HEK293T (cell line): ENCODE measurements around the gene CHCHD4.

Source experiments
- CTCF ChIA-PET: fragments of 350-600 bp; formaldehyde crosslinking; extraction: SDS; loops from one replicate; lab custom pipeline; 2021; ENCODE audit warnings: antibody characterized with exemption, inconsistent platforms; lab: Yijun Ruan, JAX
- POLR2A ChIA-PET: fragments of 350-600 bp; formaldehyde crosslinking; extraction: SDS; loops from one replicate; lab custom pipeline; 2020; ENCODE audit warnings: antibody characterized with exemption, inconsistent platforms; lab: Yijun Ruan, JAX
- DNase-seq: peaks from one replicate; pipeline ENCODE4 v3.0.0; 2012; ENCODE audit warnings: mixed read lengths; ENCODE audit errors: extremely low spot score
- ARNT ChIP-seq: fragments of 450-650 bp; IDR thresholded peaks from 2 replicates; pipeline ENCODE4 v1.6.1; 2017; ENCODE audit warnings: mild to moderate bottlenecking
- BHLHE40 ChIP-seq: fragments of 450-650 bp; IDR thresholded peaks from 2 replicates; pipeline ENCODE4 v1.6.1; 2016; ENCODE audit warnings: mild to moderate bottlenecking, moderate library complexity, borderline replicate concordance
- CTBP1 ChIP-seq: fragments of 450-650 bp; IDR thresholded peaks from 2 replicates; pipeline ENCODE4 v1.6.1; 2016; ENCODE audit warnings: borderline replicate concordance
- ELF4 ChIP-seq: fragments of 450-650 bp; IDR thresholded peaks from 2 replicates; pipeline ENCODE4 v1.6.1; 2017; ENCODE audit warnings: antibody characterized with exemption
- FOXA1 ChIP-seq: fragments of 450-650 bp; IDR thresholded peaks from 2 replicates; pipeline ENCODE4 v1.6.1; 2016; ENCODE audit warnings: mild to moderate bottlenecking
- FOXK2 ChIP-seq: fragments of 450-650 bp; IDR thresholded peaks from 2 replicates; pipeline ENCODE4 v1.6.1; 2016; ENCODE audit warnings: mild to moderate bottlenecking
- FOXM1 ChIP-seq: fragments of 450-650 bp; IDR thresholded peaks from 2 replicates; pipeline ENCODE4 v1.6.1; 2017; ENCODE audit warnings: mild to moderate bottlenecking, borderline replicate concordance
- HDGF ChIP-seq: fragments of 450-650 bp; IDR thresholded peaks from 2 replicates; pipeline ENCODE4 v1.6.1; 2017; ENCODE audit warnings: antibody characterized with exemption, borderline replicate concordance
- L3MBTL2 ChIP-seq: fragments of 450-650 bp; conservative IDR thresholded peaks from 2 replicates; pipeline ENCODE4 v1.6.1; 2016; ENCODE audit warnings: mild to moderate bottlenecking
- LEF1 ChIP-seq: fragments of 450-650 bp; IDR thresholded peaks from 2 replicates; pipeline ENCODE4 v1.6.1; 2017; ENCODE audit warnings: mild to moderate bottlenecking, borderline replicate concordance
- NFRKB ChIP-seq: fragments of 450-650 bp; IDR thresholded peaks from 2 replicates; pipeline ENCODE4 v1.6.1; 2016; ENCODE audit warnings: mild to moderate bottlenecking, moderate library complexity
- SP1 ChIP-seq: fragments of 450-650 bp; IDR thresholded peaks from 2 replicates; pipeline ENCODE4 v1.6.1; 2017
- SUZ12 ChIP-seq: fragments of 450-650 bp; IDR thresholded peaks from 2 replicates; pipeline ENCODE4 v1.6.1; 2016; ENCODE audit warnings: mild to moderate bottlenecking
- TARDBP ChIP-seq: fragments of 450-650 bp; IDR thresholded peaks from 2 replicates; pipeline ENCODE4 v1.6.1; 2016
- ZNF384 ChIP-seq: fragments of 450-650 bp; IDR thresholded peaks from 2 replicates; pipeline ENCODE4 v1.6.1; 2016
- TF ChIP-seq, protein P1 (sequence below): fragments of 450-650 bp; IDR thresholded peaks from 2 replicates; pipeline ENCODE4 v1.6.1; 2016

CHCHD4 gene

DNA sequence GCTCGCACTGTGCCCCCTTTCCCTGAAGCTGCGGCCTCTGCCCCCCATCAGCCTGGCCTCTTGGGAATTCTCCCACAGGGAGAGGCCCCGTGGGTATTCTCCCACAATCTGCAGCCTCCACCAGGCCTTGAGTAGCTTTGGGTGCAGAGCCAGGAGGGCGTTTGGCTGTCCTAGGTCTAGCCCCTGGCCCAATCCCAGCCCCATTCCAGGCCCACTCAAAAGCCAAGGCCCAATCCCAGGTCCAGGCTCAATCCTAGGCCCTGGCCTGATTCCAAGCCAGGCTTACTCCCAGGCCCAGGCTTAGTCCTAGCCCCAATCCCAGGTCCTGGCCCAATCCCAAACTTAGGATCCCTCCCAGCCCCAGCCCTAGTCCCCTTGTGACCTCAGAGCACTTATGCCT, 59.8 kb downstream of the CHCHD4 start:
- TF ChIP-seq ELF4 (no peak), TARDBP (no peak)
- ChIA-PET POLR2A (no interaction called here), CTCF (no interaction called here)
- DNase-seq: no peak

DNA sequence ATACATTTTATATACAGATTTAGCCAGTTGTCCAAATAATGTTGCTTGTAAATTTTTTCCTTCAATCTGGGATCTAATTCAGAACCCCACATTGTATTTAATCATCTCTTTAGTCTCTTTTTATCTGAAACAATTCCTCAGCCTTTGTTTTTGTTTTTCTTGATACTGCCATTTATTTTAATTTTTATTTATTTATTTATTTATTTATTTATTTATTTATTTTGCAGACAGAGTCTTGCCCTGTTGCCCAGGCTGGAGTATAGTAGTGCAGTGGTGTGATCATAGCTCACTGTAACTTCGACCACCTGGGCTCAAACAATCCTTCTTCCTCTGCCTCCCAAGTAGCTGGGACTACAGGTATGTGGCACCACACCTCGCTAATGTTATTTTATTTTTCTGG, 61.5 kb downstream of the CHCHD4 start:
- POLR2A ChIA-PET: no interaction called here
- CTCF ChIA-PET: no interaction called here
- TF ChIP-seq ELF4 (no peak), SUZ12 (no peak), NFRKB (no peak), ZNF384 (no peak), FOXM1 (no peak), L3MBTL2 (no peak), TARDBP (no peak), FOXK2 (no peak), SP1 (no peak), FOXA1 (no peak), BHLHE40 (no peak), CTBP1 (no peak), LEF1 (no peak), HDGF (no peak), ARNT (no peak)
- TF ChIP-seq, protein P1, sequence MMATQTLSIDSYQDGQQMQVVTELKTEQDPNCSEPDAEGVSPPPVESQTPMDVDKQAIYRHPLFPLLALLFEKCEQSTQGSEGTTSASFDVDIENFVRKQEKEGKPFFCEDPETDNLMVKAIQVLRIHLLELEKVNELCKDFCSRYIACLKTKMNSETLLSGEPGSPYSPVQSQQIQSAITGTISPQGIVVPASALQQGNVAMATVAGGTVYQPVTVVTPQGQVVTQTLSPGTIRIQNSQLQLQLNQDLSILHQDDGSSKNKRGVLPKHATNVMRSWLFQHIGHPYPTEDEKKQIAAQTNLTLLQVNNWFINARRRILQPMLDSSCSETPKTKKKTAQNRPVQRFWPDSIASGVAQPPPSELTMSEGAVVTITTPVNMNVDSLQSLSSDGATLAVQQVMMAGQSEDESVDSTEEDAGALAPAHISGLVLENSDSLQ: no peak
- no peak for DNase-seq
